GM21423 (cell line): ENCODE data around the gene ANXA10.

Source experiments
- ATAC-seq: cut with Tn5 transposase; IDR thresholded peaks from one replicate; pipeline ENCODE4 v1.9.1; 2021; ENCODE audit warnings: mild to moderate bottlenecking, moderate library complexity; ENCODE audit not compliant: unreplicated experiment

Gene ANXA10

GRCh38 chr4:168218645-168219044 is 126.3 kb downstream of the ANXA10 start:
- no peak for ATAC-seq

GRCh38 chr4:168220893-168221292 is 128.6 kb downstream of the ANXA10 start:
- ATAC-seq = no peak

GRCh38 chr4:168221301-168221700 is 129.0 kb downstream of the ANXA10 start:
- no peak for ATAC-seq
